ENCODE data around the gene SLC9A9. TPM values are rescaled to one million over a fixed set of nuclear protein-coding genes. Genes with fewer than 3 reads are reported as not detected.
A peak's percentile ranks its signal among the peaks of the same experiment; 100 is the strongest.
"Not testable (repeated sequence)": the region's sequence is repeated elsewhere in the genome, so short reads cannot be mapped to it uniquely, and the experiment has no call there.

SLC9A9 gene
- polyA plus RNA-seq (ENCODE audit: insufficient read length in 4 of 4) = 1 to 10 TPM; 4.1 to 7.3 (median 4.9) TPM

- DNase-seq (ENCODE audit: low read depth in 4 of 4, low spot score in 2 of 4) = peak; percentile 7 to 47 (median 26)
Observed at GRCh38 chr3:143847787-143848631, at the start of gene SLC9A9. SLC9A9 (minus strand) TSS chr3:143848468; CDS start chr3:143848322, 146 bp downstream.

GRCh38 chr3:143897576-143898295 is 49.5 kb upstream of the SLC9A9 start:
- no peak for DNase-seq (ENCODE audit: low read depth in 4 of 4, low spot score in 2 of 4)

GRCh38 chr3:143896486-143896885 is 48.2 kb upstream of the SLC9A9 start:
- DNase-seq (ENCODE audit: low read depth in 4 of 4, low spot score in 2 of 4) = no peak

GRCh38 chr3:143895805-143896204 is 47.5 kb upstream of the SLC9A9 start:
- no peak for DNase-seq (ENCODE audit: low read depth in 4 of 4, low spot score in 2 of 4)

GRCh38 chr3:143888846-143889245 is 40.6 kb upstream of the SLC9A9 start:
- DNase-seq (ENCODE audit: low read depth in 4 of 4, low spot score in 2 of 4) = no peak

- DNase-seq (ENCODE audit: low read depth in 4 of 4, low spot score in 2 of 4) = no peak
Observed at GRCh38 chr3:143888166-143888565, 39.9 kb upstream of the SLC9A9 start.

- DNase-seq (ENCODE audit: low read depth in 4 of 4, low spot score in 2 of 4) = peak in 1 of 4 donors; percentile 13
Observed at GRCh38 chr3:143885780-143886427, 37.6 kb upstream of the SLC9A9 start.

GRCh38 chr3:143884861-143885260 is 36.6 kb upstream of the SLC9A9 start:
- DNase-seq (ENCODE audit: low read depth in 4 of 4, low spot score in 2 of 4) = no peak

- no peak for DNase-seq (ENCODE audit: low read depth in 4 of 4, low spot score in 2 of 4)
Observed at GRCh38 chr3:143883151-143883550, 34.9 kb upstream of the SLC9A9 start.

- DNase-seq (ENCODE audit: low read depth in 4 of 4, low spot score in 2 of 4) = no peak
Observed at GRCh38 chr3:143881095-143881494, 32.8 kb upstream of the SLC9A9 start.

GRCh38 chr3:143875546-143875945 is 27.3 kb upstream of the SLC9A9 start:
- DNase-seq (ENCODE audit: low read depth in 4 of 4, low spot score in 2 of 4) = no peak

GRCh38 chr3:143873553-143873952 is 25.3 kb upstream of the SLC9A9 start:
- not testable (repeated sequence) for DNase-seq (ENCODE audit: low read depth in 4 of 4, low spot score in 2 of 4)

- no peak for DNase-seq (ENCODE audit: low read depth in 4 of 4, low spot score in 2 of 4)
Observed at GRCh38 chr3:143865302-143865701, 17.0 kb upstream of the SLC9A9 start.

- no peak for DNase-seq (ENCODE audit: low read depth in 4 of 4, low spot score in 2 of 4)
Observed at GRCh38 chr3:143859465-143860203, 11.4 kb upstream of the SLC9A9 start.

- no peak for DNase-seq (ENCODE audit: low read depth in 4 of 4, low spot score in 2 of 4)
Observed at GRCh38 chr3:143856252-143856970, 8.1 kb upstream of the SLC9A9 start.

- DNase-seq (ENCODE audit: low read depth in 4 of 4, low spot score in 2 of 4) = no peak
Observed at GRCh38 chr3:143855183-143855582, 6.9 kb upstream of the SLC9A9 start.

GRCh38 chr3:143851331-143852017 is 3.2 kb upstream of the SLC9A9 start:
- DNase-seq (ENCODE audit: low read depth in 4 of 4, low spot score in 2 of 4) = no peak

- DNase-seq (ENCODE audit: low read depth in 4 of 4, low spot score in 2 of 4) = no peak
Observed at GRCh38 chr3:143850877-143851276, 2.6 kb upstream of the SLC9A9 start.

GRCh38 chr3:143849854-143850549 is 1.7 kb upstream of the SLC9A9 start:
- DNase-seq (ENCODE audit: low read depth in 4 of 4, low spot score in 2 of 4) = no peak
